ENCODE data around the gene PRTFDC1. TPM values are rescaled to one million over a fixed set of nuclear protein-coding genes. Genes with fewer than 3 reads are reported as not detected.
"Not testable (repeated sequence)": the region's sequence is repeated elsewhere in the genome, so short reads cannot be mapped to it uniquely, and the experiment has no call there.

The PRTFDC1 gene
- polyA plus RNA-seq, 1 donor = 46.0 TPM

DNA sequence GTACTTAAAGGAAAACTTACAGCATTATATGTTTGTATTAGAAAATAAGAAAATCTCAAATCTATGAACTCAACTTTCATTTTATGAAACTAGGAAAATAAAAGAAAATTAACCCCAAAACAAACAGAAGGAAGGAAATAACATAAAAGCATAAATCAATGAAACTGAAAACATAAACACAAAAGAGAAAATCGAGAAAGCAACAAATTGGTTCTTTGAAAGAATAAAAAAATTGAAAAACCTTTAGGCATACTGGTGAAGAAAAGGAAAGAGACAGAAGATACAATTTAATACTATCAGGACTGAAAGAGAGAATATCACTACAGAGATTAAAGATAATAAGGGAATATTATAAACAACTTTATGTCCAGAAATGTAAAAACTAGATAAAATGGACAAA lies 21.2 kb downstream of the PRTFDC1 start:
- DNase-seq = no peak

DNA sequence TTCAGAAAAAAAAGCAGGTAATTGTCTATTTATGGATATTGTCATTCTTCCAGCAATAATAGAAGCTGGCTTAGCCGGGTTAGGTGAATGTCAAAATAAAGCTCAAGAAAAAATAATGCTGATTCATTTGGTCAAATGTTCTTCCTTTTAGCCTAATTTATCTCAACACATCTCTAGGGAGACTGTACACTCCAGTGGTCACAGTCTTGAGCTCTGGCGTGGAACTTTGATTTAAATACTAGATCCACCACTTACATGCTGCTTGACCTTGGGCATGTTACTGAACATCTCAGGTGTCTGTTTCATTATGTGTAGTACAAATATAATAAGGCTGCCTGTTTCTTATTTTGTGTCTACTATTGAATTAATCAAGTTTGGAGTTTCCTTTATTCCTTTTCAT lies 22.0 kb downstream of the PRTFDC1 start:
- DNase-seq = peak; percentile 42

DNA sequence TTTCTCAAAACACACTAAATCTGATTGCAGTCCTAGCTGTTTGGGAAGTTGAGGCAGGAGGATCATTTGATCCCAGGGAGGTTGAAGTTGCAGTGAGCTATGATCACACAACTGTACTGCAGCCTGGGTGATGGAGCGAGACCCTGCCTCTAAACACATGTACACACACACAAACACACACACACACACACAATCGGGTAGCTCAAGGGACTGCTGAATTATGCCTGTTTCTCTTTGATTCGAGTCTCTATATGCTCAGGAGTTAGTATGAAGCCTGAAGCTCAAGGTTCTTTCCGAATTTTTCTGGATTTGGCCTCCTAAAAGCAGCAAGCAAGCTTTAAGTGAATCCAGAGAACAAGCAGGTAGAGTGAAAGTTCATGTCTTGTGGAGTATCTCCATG lies 22.5 kb downstream of the PRTFDC1 start:
- no peak for DNase-seq

DNA sequence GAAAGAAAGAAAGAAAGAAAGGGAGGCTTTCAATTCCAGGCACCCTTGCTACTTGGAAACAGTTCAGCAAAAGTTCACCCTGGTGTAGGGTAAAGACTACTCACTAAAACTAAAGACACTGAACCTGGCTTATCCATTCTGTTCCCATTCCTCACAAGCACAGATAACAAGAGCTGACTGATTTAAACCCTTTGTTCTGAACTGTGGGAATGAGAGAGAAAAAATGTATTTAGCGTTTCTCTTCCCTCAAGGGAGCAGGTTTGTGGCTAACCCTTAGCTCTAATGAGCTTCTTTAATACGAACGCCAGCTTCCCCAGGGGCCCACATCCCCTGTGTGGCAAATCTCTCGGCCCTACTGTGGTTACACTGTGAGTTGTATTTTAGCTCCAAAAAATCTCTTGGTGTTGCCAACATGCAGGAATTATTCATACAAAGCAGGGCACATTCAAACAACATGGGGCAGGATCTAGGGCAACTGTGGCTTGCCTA lies 23.3 kb downstream of the PRTFDC1 start:
- DNase-seq = no peak

- DNase-seq = no peak
These were observed 24.2 kb downstream of the PRTFDC1 start for GRCh38 chr10:24928163-24928562.

DNA sequence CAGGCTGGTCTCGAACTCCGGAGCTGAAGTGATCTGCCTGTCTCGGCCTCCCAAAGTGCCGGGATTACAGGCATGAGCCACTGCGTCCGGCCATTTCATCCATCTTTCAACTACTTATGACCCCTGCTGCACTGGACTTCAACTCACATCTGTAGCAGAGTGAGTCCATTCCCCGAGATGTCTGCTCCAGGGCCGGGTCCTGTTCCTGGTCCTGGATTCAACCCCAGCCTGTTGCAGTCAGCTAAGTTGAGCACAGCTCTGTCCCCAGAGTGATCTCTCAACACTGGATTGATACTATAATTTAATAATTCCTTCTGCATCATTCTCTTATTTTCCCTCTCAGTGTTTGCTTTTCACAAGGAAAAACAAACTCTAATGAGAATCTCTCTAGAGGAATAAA lies 25.8 kb downstream of the PRTFDC1 start:
- no peak for DNase-seq

DNA sequence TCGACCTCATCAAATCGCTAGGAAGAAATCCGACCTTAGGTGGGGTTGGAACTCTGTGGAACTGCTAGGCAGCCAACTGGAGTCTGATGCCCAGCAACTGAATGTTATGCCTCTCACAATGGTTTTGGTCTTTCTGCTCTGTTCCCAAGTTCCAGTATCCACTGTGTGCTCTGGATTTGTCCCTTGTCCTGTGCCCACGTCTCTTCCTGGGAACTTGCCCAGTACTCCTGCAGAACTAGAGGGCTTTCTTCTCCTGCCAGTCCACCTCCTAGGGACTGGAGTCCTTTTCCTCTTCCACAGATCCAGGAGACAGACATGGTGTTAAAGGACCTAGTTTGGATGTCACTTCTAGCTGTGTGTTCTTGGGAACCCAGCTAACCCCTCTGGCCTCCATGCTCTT lies 26.6 kb downstream of the PRTFDC1 start:
- DNase-seq = no peak

GRCh38 chr10:24924483-24924882 lies 27.9 kb downstream of the PRTFDC1 start:
- DNase-seq = not testable (repeated sequence)

DNA sequence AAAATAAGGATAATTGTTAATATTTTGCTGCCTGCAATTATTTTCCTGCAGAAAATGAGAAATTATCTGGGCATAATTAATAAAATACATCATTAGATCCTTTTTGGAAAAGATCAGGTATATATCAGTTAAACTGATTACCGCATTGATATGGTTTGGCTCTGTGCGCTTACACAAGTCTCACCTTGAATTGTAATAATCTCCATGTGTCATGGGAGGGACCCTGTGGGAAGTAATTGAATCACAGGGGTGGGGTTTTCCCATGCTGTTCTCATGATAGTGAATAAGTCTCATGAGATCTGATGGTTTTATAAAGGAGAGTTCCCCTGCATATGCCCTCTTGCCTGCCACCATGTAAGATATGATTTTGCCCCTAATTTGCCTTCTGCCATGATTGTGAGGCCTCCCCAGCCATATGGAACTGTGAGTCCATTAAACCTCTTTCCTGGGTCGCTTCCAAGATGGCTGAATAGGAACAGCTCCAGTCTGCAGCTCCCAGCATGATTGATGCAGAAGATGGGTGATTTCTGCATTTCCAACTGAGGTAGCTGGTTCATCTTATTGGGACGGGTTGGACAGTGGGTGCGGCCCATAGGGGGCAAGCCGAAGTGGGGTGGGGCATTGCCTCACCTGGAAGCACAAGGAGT lies 30.1 kb downstream of the PRTFDC1 start:
- not testable (repeated sequence) for DNase-seq

DNA sequence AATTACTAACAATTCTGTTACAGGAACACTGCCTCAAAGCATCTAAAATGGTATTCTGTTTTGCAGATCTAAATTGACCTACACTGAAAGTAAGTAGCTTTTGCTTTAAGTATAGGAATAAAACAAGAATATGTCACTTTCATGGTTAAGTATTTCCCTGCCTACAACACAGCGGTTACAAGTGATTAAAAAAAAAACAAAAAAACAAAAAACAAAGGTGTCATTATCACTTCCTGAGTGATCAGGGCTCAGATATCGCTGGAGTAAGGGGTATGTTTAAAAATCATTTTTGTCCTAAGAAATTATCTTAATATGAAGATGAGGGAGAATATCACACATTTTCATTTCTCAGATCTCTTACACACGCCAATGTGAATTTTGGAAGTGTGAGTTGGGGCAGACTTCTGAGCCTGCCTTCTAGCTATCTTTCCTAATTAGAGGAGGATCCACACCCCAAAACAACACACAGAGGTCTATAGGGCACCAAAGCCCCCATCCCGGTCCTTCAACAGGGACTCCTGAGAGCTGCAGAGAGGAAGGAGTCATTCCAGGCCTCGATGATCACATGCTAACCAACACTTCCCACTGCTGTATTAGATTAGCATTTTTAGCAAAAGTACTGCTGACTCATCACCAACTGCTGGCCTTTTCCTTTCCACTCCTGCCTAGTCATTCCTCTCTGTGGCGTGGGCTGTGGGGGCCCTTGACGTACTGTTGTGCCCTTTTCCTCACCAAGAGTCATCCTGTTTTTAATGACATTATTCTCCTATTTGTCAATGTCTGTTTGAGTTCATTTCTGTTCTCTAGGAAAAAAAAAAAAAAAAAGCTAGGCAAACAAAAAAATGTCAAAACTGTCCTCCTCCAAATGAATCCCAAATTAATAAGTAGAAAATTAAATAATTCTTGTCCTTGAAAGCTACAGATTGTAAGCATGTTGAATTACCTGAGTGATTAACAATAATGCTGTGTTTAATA lies 31.2 kb downstream of the PRTFDC1 start:
- no peak for DNase-seq

GRCh38 chr10:24920192-24920591 lies 32.2 kb downstream of the PRTFDC1 start:
- DNase-seq = not testable (repeated sequence)

- not testable (repeated sequence) for DNase-seq
These were observed 32.8 kb downstream of the PRTFDC1 start for GRCh38 chr10:24919629-24920028.

DNA sequence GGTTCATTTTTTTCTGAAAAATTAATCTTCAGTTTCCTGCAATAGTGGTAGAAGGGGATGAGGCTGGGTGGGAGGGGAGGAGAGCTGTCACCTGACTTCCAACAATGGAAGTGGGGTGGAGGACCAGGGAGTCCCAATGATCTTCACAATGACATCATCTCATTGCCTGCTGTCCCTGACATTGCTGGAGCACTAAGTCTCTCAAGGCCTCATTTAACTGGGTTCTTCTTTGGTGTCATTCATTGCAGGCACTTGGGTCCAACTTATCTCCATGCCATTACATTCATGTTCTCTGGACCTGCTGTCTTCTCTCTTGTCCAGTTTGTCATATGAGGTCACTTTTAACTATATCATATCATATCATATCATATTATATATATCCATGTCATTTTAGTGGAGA lies 34.4 kb downstream of the PRTFDC1 start:
- DNase-seq = no peak

DNA sequence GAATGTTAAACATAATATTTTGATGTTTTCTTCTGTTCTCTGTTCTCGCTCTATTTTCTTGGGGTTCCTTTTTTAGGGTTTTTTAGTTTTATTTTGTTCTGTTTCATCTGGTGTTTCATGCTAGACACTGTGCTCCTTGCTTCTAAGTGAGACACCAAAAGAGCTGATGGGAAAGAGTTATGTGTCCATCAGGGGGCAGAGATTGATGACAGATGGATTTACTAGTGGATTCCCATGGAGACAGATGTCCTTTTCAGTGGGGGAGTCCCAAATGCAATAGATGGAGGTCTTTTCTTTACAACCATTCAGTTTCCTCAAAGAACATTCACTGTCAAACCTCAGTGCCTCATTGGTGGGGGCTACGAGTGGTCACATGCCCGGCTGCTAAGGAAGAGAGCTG lies 34.9 kb downstream of the PRTFDC1 start:
- DNase-seq = no peak

GRCh38 chr10:24916365-24916764 lies 36.0 kb downstream of the PRTFDC1 start:
- DNase-seq = no peak

GRCh38 chr10:24915304-24915703 lies 37.1 kb downstream of the PRTFDC1 start:
- DNase-seq = no peak

GRCh38 chr10:24914148-24914547 lies 38.3 kb downstream of the PRTFDC1 start:
- DNase-seq = no peak

DNA sequence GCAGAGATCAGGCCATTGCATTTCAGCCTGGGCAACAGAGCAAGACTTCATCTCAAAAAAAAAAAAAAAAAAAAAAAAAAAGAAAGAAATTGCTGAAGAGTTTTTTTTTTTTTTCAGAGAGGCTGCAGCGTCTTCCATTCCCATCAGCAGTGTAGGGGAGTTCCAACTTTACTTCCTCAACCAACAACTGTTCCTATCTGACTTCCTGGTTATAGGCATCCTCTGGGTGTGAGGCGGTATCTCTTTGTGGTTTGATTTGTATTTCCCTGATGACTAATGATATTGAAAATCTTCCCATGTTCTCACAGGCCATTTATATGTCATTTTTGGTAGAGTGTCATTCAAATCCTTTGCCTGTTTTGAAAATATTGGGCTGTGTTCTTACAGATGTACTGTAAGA lies 40.2 kb downstream of the PRTFDC1 start:
- DNase-seq = no peak

GRCh38 chr10:24911029-24911428 lies 41.4 kb downstream of the PRTFDC1 start:
- DNase-seq = no peak

GRCh38 chr10:24910574-24910973 lies 41.8 kb downstream of the PRTFDC1 start:
- no peak for DNase-seq

GRCh38 chr10:24908793-24909423 lies 43.5 kb downstream of the PRTFDC1 start:
- no peak for DNase-seq

DNA sequence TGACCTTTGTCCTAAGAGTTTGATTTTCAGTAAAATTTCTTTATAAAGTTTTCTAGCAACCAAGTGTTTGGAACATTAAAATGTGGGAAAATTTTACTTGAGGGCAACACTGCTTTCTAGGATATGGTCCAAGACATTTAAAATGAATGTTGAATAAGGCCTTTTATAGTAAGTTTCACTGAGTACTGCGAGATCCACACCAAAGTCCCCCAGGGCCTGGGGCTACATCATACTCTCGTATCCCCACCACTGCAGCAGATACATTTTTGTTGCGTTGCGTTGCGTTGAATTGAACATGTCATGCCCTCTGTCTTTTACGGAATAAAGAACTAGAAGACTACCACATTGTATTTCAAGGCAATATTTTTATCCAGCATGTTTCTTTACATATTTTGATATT lies 44.5 kb downstream of the PRTFDC1 start:
- DNase-seq = no peak

DNA sequence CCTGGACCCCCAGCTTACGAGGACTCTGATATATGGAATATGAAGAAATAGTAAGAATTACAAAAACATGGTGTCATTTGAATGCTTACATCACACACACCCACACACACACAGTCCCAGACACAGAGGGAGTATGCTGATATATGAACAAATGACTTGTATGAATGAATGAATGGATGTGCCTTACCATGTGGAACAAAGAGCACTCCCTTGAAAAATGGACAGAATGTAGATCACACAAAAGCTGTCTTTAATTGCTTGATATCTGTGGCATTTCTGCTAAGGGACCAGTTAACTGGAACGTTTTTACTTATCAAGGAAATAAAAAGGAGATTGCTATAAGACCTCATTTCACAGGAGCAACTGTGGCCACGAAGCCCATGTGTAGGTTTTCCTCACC lies 46.0 kb downstream of the PRTFDC1 start:
- no peak for DNase-seq
